HEK293T (cell line): Measurements from ENCODE around the gene UBXN4.

Experiments used
- BHLHE40 ChIP-seq: fragments of 450-650 bp; IDR thresholded peaks from 2 replicates; pipeline ENCODE4 v1.6.1; 2016; ENCODE audit warnings: mild to moderate bottlenecking, moderate library complexity, borderline replicate concordance
- FOXA1 ChIP-seq: fragments of 450-650 bp; IDR thresholded peaks from 2 replicates; pipeline ENCODE4 v1.6.1; 2016; ENCODE audit warnings: mild to moderate bottlenecking
- FOXM1 ChIP-seq: fragments of 450-650 bp; IDR thresholded peaks from 2 replicates; pipeline ENCODE4 v1.6.1; 2017; ENCODE audit warnings: mild to moderate bottlenecking, borderline replicate concordance
- SP1 ChIP-seq: fragments of 450-650 bp; IDR thresholded peaks from 2 replicates; pipeline ENCODE4 v1.6.1; 2017
- TARDBP ChIP-seq: fragments of 450-650 bp; IDR thresholded peaks from 2 replicates; pipeline ENCODE4 v1.6.1; 2016

GRCh38 chr2:135744760-135745314 lies 3.2 kb downstream of the UBXN4 start:
- TF ChIP-seq BHLHE40 (no peak), FOXM1 (no peak), FOXA1 (no peak), TARDBP (no peak), SP1 (no peak)
